ENCODE measurements around the gene OR2T29. TPM values are rescaled to one million over a fixed set of nuclear protein-coding genes. Genes with fewer than 3 reads are reported as not detected.

Gene OR2T29
- total RNA-seq, 2 donors from 2014 or later, result not detected

GRCh38 chr1:248599396-248599795 lies 36.8 kb upstream of the OR2T29 start:
- Mint-ChIP-seq H3K4me1 (no peaks in the 10 kb centered on the region), H3K27ac (no peak overlapping the region), H3K36me3 (ENCODE audit: low read depth) (no peaks in the 10 kb centered on the region), H3K9me3 (peaks cover 81% of the 10 kb centered on the region), H3K27me3 (ENCODE audit: insufficient read depth) (no peaks in the 10 kb centered on the region), H3K4me3 (no peak overlapping the region)
- DNase-seq, result no peak
- peaks cover 79% of the 10 kb centered on the region for H3K9me3 ChIP-seq (ENCODE audit: control insufficient read depth, low read length)
- no peaks in the 10 kb centered on the region for H3K4me1 ChIP-seq (ENCODE audit: control insufficient read depth, insufficient read depth, low read length)
- H3K9ac ChIP-seq (ENCODE audit: extremely low read depth, low read length, poor library complexity, severe bottlenecking), result no peak overlapping the region
- H3K36me3 ChIP-seq (ENCODE audit: control insufficient read depth, insufficient read depth, low read length), result no peaks in the 10 kb centered on the region
- H3K27me3 ChIP-seq (ENCODE audit: control insufficient read depth, insufficient read depth, low read length, poor library complexity, severe bottlenecking), result no peaks in the 10 kb centered on the region
- no peak overlapping the region for H3K4me3 ChIP-seq (ENCODE audit: low read length)
- TF ChIP-seq, protein P1, sequence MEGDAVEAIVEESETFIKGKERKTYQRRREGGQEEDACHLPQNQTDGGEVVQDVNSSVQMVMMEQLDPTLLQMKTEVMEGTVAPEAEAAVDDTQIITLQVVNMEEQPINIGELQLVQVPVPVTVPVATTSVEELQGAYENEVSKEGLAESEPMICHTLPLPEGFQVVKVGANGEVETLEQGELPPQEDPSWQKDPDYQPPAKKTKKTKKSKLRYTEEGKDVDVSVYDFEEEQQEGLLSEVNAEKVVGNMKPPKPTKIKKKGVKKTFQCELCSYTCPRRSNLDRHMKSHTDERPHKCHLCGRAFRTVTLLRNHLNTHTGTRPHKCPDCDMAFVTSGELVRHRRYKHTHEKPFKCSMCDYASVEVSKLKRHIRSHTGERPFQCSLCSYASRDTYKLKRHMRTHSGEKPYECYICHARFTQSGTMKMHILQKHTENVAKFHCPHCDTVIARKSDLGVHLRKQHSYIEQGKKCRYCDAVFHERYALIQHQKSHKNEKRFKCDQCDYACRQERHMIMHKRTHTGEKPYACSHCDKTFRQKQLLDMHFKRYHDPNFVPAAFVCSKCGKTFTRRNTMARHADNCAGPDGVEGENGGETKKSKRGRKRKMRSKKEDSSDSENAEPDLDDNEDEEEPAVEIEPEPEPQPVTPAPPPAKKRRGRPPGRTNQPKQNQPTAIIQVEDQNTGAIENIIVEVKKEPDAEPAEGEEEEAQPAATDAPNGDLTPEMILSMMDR (conservative IDR thresholded peaks at IDR 0.05), result no peak
- H3K27ac ChIP-seq (ENCODE audit: low read depth, low read length), result no peak overlapping the region
- WGBS, 2 experiments (ENCODE audit: insufficient coverage in 1 of 2, insufficient read length in 1 of 2), result 70 to 75% methylated on average over 6 to 8 of the region's 8 CpGs

- Mint-ChIP-seq H3K4me3 (no peak within 1 kb of the TSS), H3K4me1 (no peaks in the 10 kb centered on the region), H3K27ac (no peak within 1 kb of the TSS), H3K36me3 (ENCODE audit: low read depth) (no peaks in the 10 kb centered on the region), H3K9me3 (peaks cover 77% of the 10 kb centered on the region), H3K27me3 (ENCODE audit: insufficient read depth) (no peaks in the 10 kb centered on the region)
- no peaks in the 10 kb centered on the region for H3K27me3 ChIP-seq (ENCODE audit: control insufficient read depth, insufficient read depth, low read length, poor library complexity, severe bottlenecking)
- no peak for DNase-seq
- H3K9ac ChIP-seq (ENCODE audit: extremely low read depth, low read length, poor library complexity, severe bottlenecking), result no peak within 1 kb of the TSS
- H3K4me1 ChIP-seq (ENCODE audit: control insufficient read depth, insufficient read depth, low read length), result no peaks in the 10 kb centered on the region
- peaks cover 79% of the 10 kb centered on the region for H3K9me3 ChIP-seq (ENCODE audit: control insufficient read depth, low read length)
- no peak within 1 kb of the TSS for H3K27ac ChIP-seq (ENCODE audit: low read depth, low read length)
- H3K4me3 ChIP-seq (ENCODE audit: low read length), result no peak within 1 kb of the TSS
- TF ChIP-seq, protein P1 (conservative IDR thresholded peaks at IDR 0.05), result no peak
- H3K36me3 ChIP-seq (ENCODE audit: control insufficient read depth, insufficient read depth, low read length), result no peaks in the 10 kb centered on the region
- 83 to 93% methylated on average over 5 to 6 of the region's 6 CpGs for WGBS, 2 experiments (ENCODE audit: insufficient coverage in 1 of 2, insufficient read length in 1 of 2)
These were observed 35.0 kb upstream of the OR2T29 start, which contains the start of gene OR2T10 for GRCh38 chr1:248597589-248597988. Gene OR2T10 (minus strand): TSS chr1:248597700. CDS start chr1:248593768, 3,932 bp downstream.

DNA sequence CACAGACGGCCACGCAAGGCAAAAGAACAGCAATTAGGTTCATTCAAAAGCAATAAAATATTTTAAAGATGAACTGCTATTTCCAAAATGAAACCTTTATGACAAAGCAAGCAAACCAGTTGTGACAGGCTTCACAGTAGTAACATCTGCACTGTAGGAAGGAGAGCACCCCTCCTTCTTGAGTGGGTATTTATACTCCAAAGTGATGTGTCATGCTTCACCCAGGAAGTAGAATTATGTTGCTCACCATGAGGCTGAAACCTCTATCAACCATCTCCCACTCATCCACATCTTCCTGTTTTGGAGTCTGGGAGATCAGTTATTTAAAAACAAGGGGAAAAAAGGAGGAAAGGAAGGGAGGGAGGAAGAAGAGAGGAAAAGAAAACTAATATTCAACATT lies 34.0 kb upstream of the OR2T29 start:
- DNase-seq, result no peak
- Histone ChIP-seq H3K4me1 (ENCODE audit: control insufficient read depth, insufficient read depth, low read length) (no peaks in the 10 kb centered on the region), H3K4me3 (ENCODE audit: low read length) (no peak overlapping the region), H3K9me3 (ENCODE audit: control insufficient read depth, low read length) (peaks cover 79% of the 10 kb centered on the region), H3K36me3 (ENCODE audit: control insufficient read depth, insufficient read depth, low read length) (no peaks in the 10 kb centered on the region), H3K9ac (ENCODE audit: extremely low read depth, low read length, poor library complexity, severe bottlenecking) (no peak overlapping the region), H3K27ac (ENCODE audit: low read depth, low read length) (no peak overlapping the region), H3K27me3 (ENCODE audit: control insufficient read depth, insufficient read depth, low read length, poor library complexity, severe bottlenecking) (no peaks in the 10 kb centered on the region)
- Mint-ChIP-seq H3K27me3 (ENCODE audit: insufficient read depth) (no peaks in the 10 kb centered on the region), H3K4me3 (no peak overlapping the region), H3K36me3 (ENCODE audit: low read depth) (no peaks in the 10 kb centered on the region), H3K4me1 (no peaks in the 10 kb centered on the region), H3K9me3 (peaks cover 76% of the 10 kb centered on the region), H3K27ac (no peak overlapping the region)
- WGBS, 2 experiments (ENCODE audit: insufficient coverage in 1 of 2, insufficient read length in 1 of 2), result 97% methylated on average over 2 of the region's 2 CpGs; no CpG with 5 or more reads in 1 of the 2 experiments
- TF ChIP-seq, protein P1 (conservative IDR thresholded peaks at IDR 0.05), result no peak
